HCT116 (cell line): Measurements from ENCODE around the gene TCF15. TPM values are rescaled to one million over a fixed set of nuclear protein-coding genes. Genes with fewer than 3 reads are reported as not detected.

Experiments
- ATAC-seq: fragments of 200-7000 bp; cut with Tn5 transposase; 2 replicates; pipeline ENCODE4 v1.9.1; 2020; ENCODE audit warnings: mild to moderate bottlenecking, moderate library complexity
- BruUV-seq: library from RNA; stranded (reverse); fragments of 400-500 nt; replicated peaks from 2 replicates; lab custom pipeline; 2021; lab: Mats Ljungman, UMichigan
- CTCF ChIA-PET: fragments of 300-600 bp; sonication (Branson Sonifier 250); formaldehyde crosslinking; loops from one replicate; lab custom pipeline; 2021; ENCODE audit warnings: antibody characterized with exemption; lab: Charles Lee
- POLR2A ChIA-PET: fragments of 300-600, 350-600 bp; sonication (Branson Sonifier 250); formaldehyde crosslinking; loops from one replicate; lab custom pipeline; 2021; ENCODE audit warnings: antibody characterized with exemption; lab: Charles Lee
- RAD21 ChIA-PET, 2 experiments: fragments of 300-600 bp; sonication (Branson Sonifier 250); formaldehyde crosslinking; loops; one replicate each; lab custom pipeline; 2023; ENCODE audit warnings: low total read pairs in 2 of 2; ENCODE audit not compliant: uncharacterized antibody in 2 of 2, unreplicated experiment in 2 of 2, low non-redundant PET in 1 of 2; lab: Charles Lee
- DNase-seq: peaks from one replicate; pipeline ENCODE4 v3.0.0-alpha.2; 2010; ENCODE audit warnings: low read depth, low spot score
- H2AFZ ChIP-seq: fragments of 200-600 bp; shearing (Covaris generic), sonication (generic); 2 replicates; pipeline ENCODE4 v1.6.1; 2017; ENCODE audit warnings: low read depth, mixed run types, mixed read lengths, antibody characterized with exemption, low read length; ENCODE audit not compliant: poor library complexity, severe bottlenecking
- H3K27ac ChIP-seq: 2 replicates; pipeline ENCODE4 v1.5.1; 2012; ENCODE audit warnings: low read depth, low read length
- H3K27me3 ChIP-seq: fragments of 200-600 bp; sonication (generic); 2 replicates; pipeline ENCODE4 v1.6.1; 2016; ENCODE audit warnings: mixed run types, low read length, mixed read lengths; ENCODE audit not compliant: insufficient read depth
- H3K36me3 ChIP-seq, 2 experiments: fragments of 200-500 bp in 1 of 2; fragments of 200-600 bp in 1 of 2; sonication (Bioruptor generic) in 1 of 2; sonication (generic) in 1 of 2; 2 replicates each; pipeline versions ENCODE4 v1.5.1 to v1.6.1; 2014 to 2016; ENCODE audit warnings: low read length in 2 of 2, inconsistent platforms in 1 of 2, mixed read lengths in 1 of 2, mixed run types in 1 of 2; ENCODE audit not compliant: insufficient read depth in 2 of 2, control insufficient read depth in 1 of 2
- H3K4me1 ChIP-seq, 2 experiments: fragments of 200-600 bp in 1 of 2; sonication (generic) in 1 of 2; 2 replicates each; pipeline versions ENCODE4 v1.5.1 to v1.6.1; 2012 to 2017; ENCODE audit warnings: low read length in 2 of 2, inconsistent platforms in 1 of 2, mild to moderate bottlenecking in 1 of 2, mixed read lengths in 1 of 2, mixed run types in 1 of 2, moderate library complexity in 1 of 2; ENCODE audit not compliant: insufficient read depth in 2 of 2, control insufficient read depth in 1 of 2
- H3K4me2 ChIP-seq: fragments of 200-600 bp; sonication (generic); 2 replicates; pipeline ENCODE4 v1.6.1; 2017; ENCODE audit warnings: mixed run types, low read length, mixed read lengths
- H3K4me3 ChIP-seq, 2 experiments: fragments of 200-600 bp in 1 of 2; sonication (generic) in 1 of 2; replicated peaks in 1 of 2; 2 replicates each; pipeline ENCODE4 v1.5.1; 2011 to 2016; ENCODE audit warnings: low read length in 2 of 2, control low read depth in 1 of 2, low read depth in 1 of 2, mild to moderate bottlenecking in 1 of 2, mixed read lengths in 1 of 2, mixed run types in 1 of 2
- H3K79me2 ChIP-seq: fragments of 200-600 bp; sonication (generic); 2 replicates; pipeline ENCODE4 v1.6.1; 2017; ENCODE audit warnings: mild to moderate bottlenecking, mixed run types, low read length, moderate library complexity, mixed read lengths; ENCODE audit not compliant: insufficient read depth
- H3K9ac ChIP-seq: fragments of 200-600 bp; sonication (generic); 2 replicates; pipeline ENCODE4 v1.6.1; 2016; ENCODE audit warnings: low read length, mixed read lengths
- H3K9me2 ChIP-seq: fragments of 200-600 bp; sonication (generic), shearing (Covaris generic); 2 replicates; pipeline ENCODE4 v1.6.1; 2017; ENCODE audit warnings: mixed run types, mild to moderate bottlenecking, moderate library complexity; ENCODE audit not compliant: insufficient read depth
- H3K9me3 ChIP-seq, 2 experiments: fragments of 200-500 bp in 1 of 2; fragments of 200-600 bp in 1 of 2; sonication (Bioruptor generic) in 1 of 2; sonication (generic) in 1 of 2; 2 replicates each; pipeline ENCODE4 v1.6.1; 2014 to 2017; ENCODE audit warnings: low read length in 2 of 2, mixed read lengths in 2 of 2, inconsistent platforms in 1 of 2, low read depth in 1 of 2, mild to moderate bottlenecking in 1 of 2, mixed run types in 1 of 2, moderate library complexity in 1 of 2; ENCODE audit not compliant: control insufficient read depth in 1 of 2, insufficient read depth in 1 of 2
- H4K20me1 ChIP-seq: fragments of 200-600 bp; sonication (generic), shearing (Covaris generic); 2 replicates; pipeline ENCODE4 v1.6.1; 2017; ENCODE audit warnings: mixed run types, mild to moderate bottlenecking, moderate library complexity; ENCODE audit not compliant: insufficient read depth
- CBX3 ChIP-seq: IDR thresholded peaks from 2 replicates; pipeline ENCODE4 v1.6.1; 2012; ENCODE audit warnings: low read depth
- CEBPB ChIP-seq: IDR thresholded peaks from 2 replicates; pipeline ENCODE4 v1.6.1; 2012; ENCODE audit warnings: low read depth
- ELF1 ChIP-seq: IDR thresholded peaks from 2 replicates; pipeline ENCODE4 v1.6.1; 2012; ENCODE audit warnings: low read depth, borderline replicate concordance
- EZH2phosphoT487 ChIP-seq: fragments of 200-600 bp; IDR thresholded peaks from 2 replicates; pipeline ENCODE4 v1.6.1; 2018; ENCODE audit warnings: antibody characterized with exemption, borderline replicate concordance
- FOSL1 ChIP-seq: IDR thresholded peaks from 2 replicates; pipeline ENCODE4 v1.6.1; 2012; ENCODE audit warnings: low read depth
- POLR2A ChIP-seq: IDR thresholded peaks from 2 replicates; pipeline ENCODE4 v1.7.0; 2011; ENCODE audit warnings: borderline replicate concordance; ENCODE audit not compliant: insufficient read depth, insufficient read length; ENCODE audit errors: extremely low read depth
- POLR2AphosphoS5 ChIP-seq: IDR thresholded peaks from 2 replicates; pipeline ENCODE4 v1.6.1; 2011; ENCODE audit warnings: mild to moderate bottlenecking, low read depth, low read length, moderate library complexity
- RAD21 ChIP-seq: IDR thresholded peaks from 2 replicates; pipeline ENCODE4 v1.6.1; 2012; ENCODE audit warnings: low read depth, mild to moderate bottlenecking
- SP1 ChIP-seq: IDR thresholded peaks from 2 replicates; pipeline ENCODE4 v1.6.1; 2012; ENCODE audit warnings: low read depth
- SRF ChIP-seq: IDR thresholded peaks from 2 replicates; pipeline ENCODE4 v1.6.1; 2012; ENCODE audit warnings: low read depth
- TCF7L2 ChIP-seq: IDR thresholded peaks from 2 replicates; pipeline ENCODE4 v1.7.0; 2011; ENCODE audit warnings: borderline replicate concordance, inconsistent platforms; ENCODE audit not compliant: insufficient read depth, insufficient read length; ENCODE audit errors: extremely low read depth
- YY1 ChIP-seq: IDR thresholded peaks from 2 replicates; pipeline ENCODE4 v1.6.1; 2011; ENCODE audit warnings: low read length, low read depth, moderate library complexity, mild to moderate bottlenecking; ENCODE audit not compliant: insufficient replicate concordance; ENCODE audit errors: extremely low read depth
- ZFX ChIP-seq: fragments of 450-650 bp; IDR thresholded peaks from 2 replicates; pipeline ENCODE4 v1.6.1; 2017
- intact Hi-C: fragments of 100-400 bp; cut with micrococcal nuclease; formaldehyde crosslinking; loops from 2 replicates; pipeline ENCODE4 v1.10.0; 2022
- total RNA-seq: library from RNA; stranded (reverse); gene quantifications from one replicate; pipeline ENCODE4 v1.2.1, GENCODE V29; 2021; ENCODE audit not compliant: unreplicated experiment
- TF ChIP-seq, protein P1 (sequence below): IDR thresholded peaks from 2 replicates; pipeline ENCODE4 v1.6.1; 2011; ENCODE audit warnings: mild to moderate bottlenecking, low read length, moderate library complexity; ENCODE audit not compliant: insufficient replicate concordance; ENCODE audit errors: extremely low read depth
- TF ChIP-seq, protein P2 (sequence below): IDR thresholded peaks from 2 replicates; pipeline ENCODE4 v1.6.1; 2012
- TF ChIP-seq, protein P3 (sequence below): IDR thresholded peaks from 2 replicates; pipeline ENCODE4 v1.6.1; 2012; ENCODE audit warnings: low read depth
- TF ChIP-seq, protein P4 (sequence below): IDR thresholded peaks from 2 replicates; pipeline ENCODE4 v1.6.1; 2012
- TF ChIP-seq, protein P5 (sequence below), 3 experiments: fragments of 200-600 bp in 1 of 3; sonication (generic) in 1 of 3; IDR thresholded peaks in 2 of 3; conservative IDR thresholded peaks in 1 of 3; 2 replicates each; pipeline ENCODE4 v1.5.1; 2012 to 2017; ENCODE audit warnings: low read depth in 2 of 3, low read length in 2 of 3, antibody characterized with exemption in 1 of 3, borderline replicate concordance in 1 of 3, control low read depth in 1 of 3, mild to moderate bottlenecking in 1 of 3, mixed read lengths in 1 of 3, mixed run types in 1 of 3, moderate library complexity in 1 of 3; ENCODE audit not compliant: insufficient read depth in 1 of 3

TCF15 gene
- total RNA-seq, 1 experiment from 2014 or later = not detected

DNA sequence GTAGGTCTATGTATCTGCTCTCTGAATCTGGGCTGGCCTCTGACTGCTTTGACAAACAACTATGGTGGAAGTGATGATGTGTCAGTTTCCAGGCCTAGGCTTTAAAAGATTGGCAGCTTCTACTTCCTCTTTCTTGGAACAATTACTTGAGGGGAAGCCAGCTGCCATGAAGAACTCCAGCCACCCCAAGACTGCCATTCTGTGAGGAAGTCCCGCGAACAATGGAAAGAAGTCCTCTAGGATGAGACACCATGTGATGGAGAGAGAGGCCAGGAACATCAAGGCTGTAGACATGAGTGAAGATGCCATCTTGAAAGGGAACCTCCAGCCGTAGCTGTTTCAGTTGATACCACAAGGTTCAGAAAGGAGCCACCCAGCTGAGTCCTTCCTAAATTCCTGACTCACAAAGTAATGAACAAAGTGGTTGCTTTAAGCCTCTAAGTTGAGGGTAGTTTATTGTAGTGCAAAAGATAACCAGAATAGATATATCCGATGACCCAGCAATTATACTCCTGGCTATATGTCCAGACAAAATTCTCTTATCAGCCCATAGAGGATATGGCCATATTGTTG, 15.3 kb upstream of the TCF15 start (continued):
- TF ChIP-seq, protein P1, sequence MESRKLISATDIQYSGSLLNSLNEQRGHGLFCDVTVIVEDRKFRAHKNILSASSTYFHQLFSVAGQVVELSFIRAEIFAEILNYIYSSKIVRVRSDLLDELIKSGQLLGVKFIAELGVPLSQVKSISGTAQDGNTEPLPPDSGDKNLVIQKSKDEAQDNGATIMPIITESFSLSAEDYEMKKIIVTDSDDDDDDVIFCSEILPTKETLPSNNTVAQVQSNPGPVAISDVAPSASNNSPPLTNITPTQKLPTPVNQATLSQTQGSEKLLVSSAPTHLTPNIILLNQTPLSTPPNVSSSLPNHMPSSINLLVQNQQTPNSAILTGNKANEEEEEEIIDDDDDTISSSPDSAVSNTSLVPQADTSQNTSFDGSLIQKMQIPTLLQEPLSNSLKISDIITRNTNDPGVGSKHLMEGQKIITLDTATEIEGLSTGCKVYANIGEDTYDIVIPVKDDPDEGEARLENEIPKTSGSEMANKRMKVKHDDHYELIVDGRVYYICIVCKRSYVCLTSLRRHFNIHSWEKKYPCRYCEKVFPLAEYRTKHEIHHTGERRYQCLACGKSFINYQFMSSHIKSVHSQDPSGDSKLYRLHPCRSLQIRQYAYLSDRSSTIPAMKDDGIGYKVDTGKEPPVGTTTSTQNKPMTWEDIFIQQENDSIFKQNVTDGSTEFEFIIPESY = no peak

DNA sequence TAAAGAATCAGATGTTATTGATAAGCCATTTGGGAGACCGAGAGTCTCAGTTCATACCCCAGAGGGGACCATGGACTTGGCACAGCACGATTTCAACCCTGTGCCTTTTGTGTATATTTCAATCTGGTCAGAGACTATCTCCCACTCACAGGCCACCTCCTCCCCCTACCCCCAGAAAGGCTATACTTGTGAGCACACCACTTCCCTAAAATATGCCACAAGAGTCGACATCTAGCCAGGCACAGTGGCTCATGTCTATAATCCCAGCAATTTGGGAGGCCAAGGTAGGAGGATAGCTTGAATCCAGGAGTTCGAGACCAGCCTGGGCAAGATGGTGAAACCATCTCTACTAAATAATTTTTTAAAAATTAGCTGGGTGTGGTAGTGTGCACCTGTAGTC, 13.6 kb upstream of the TCF15 start:
- no peaks in the 10 kb centered on the region for H3K4me1 ChIP-seq
- no peaks in the 10 kb centered on the region for H3K9me3 ChIP-seq
- H3K4me3 ChIP-seq = no peak overlapping the region
- no peaks in the 10 kb centered on the region for H4K20me1 ChIP-seq
- no TSS peak for BruUV-seq
- ChIA-PET RAD21 (no interaction called here), POLR2A (no interaction called here), CTCF (interaction anchor here (1.6 kb wide), 1 partner anchor 22 kb away, joined by 5 read pairs; no protein-coding TSS in a partner anchor)
- no peak overlapping the region for H3K27ac ChIP-seq
- no peak for ATAC-seq
- H3K79me2 ChIP-seq = no peaks in the 10 kb centered on the region
- intact Hi-C loops = no loop called here
- no peak overlapping the region for H2AFZ ChIP-seq
- H3K9ac ChIP-seq = no peak overlapping the region
- no peaks in the 10 kb centered on the region; the same call in 1 of the 2 replicates for H3K27me3 ChIP-seq
- H3K4me2 ChIP-seq = no peak overlapping the region
- H3K9me2 ChIP-seq = no peaks in the 10 kb centered on the region
- no peaks in the 10 kb centered on the region for H3K36me3 ChIP-seq
- no peak for DNase-seq
- TF ChIP-seq EZH2phosphoT487 = no peak
- TF ChIP-seq, protein P2, sequence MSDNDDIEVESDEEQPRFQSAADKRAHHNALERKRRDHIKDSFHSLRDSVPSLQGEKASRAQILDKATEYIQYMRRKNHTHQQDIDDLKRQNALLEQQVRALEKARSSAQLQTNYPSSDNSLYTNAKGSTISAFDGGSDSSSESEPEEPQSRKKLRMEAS = no peak
- TF ChIP-seq ZFX = no peak
- no peak for TF ChIP-seq POLR2A
- TF ChIP-seq CBX3 = no peak
- TF ChIP-seq POLR2AphosphoS5 = no peak
- TF ChIP-seq SP1 = no peak
- no peak for TF ChIP-seq SRF
- TF ChIP-seq, protein P3, sequence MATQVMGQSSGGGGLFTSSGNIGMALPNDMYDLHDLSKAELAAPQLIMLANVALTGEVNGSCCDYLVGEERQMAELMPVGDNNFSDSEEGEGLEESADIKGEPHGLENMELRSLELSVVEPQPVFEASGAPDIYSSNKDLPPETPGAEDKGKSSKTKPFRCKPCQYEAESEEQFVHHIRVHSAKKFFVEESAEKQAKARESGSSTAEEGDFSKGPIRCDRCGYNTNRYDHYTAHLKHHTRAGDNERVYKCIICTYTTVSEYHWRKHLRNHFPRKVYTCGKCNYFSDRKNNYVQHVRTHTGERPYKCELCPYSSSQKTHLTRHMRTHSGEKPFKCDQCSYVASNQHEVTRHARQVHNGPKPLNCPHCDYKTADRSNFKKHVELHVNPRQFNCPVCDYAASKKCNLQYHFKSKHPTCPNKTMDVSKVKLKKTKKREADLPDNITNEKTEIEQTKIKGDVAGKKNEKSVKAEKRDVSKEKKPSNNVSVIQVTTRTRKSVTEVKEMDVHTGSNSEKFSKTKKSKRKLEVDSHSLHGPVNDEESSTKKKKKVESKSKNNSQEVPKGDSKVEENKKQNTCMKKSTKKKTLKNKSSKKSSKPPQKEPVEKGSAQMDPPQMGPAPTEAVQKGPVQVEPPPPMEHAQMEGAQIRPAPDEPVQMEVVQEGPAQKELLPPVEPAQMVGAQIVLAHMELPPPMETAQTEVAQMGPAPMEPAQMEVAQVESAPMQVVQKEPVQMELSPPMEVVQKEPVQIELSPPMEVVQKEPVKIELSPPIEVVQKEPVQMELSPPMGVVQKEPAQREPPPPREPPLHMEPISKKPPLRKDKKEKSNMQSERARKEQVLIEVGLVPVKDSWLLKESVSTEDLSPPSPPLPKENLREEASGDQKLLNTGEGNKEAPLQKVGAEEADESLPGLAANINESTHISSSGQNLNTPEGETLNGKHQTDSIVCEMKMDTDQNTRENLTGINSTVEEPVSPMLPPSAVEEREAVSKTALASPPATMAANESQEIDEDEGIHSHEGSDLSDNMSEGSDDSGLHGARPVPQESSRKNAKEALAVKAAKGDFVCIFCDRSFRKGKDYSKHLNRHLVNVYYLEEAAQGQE = no peak
- TF ChIP-seq TCF7L2 = no peak
- no peak for TF ChIP-seq FOSL1
- TF ChIP-seq, protein P4, sequence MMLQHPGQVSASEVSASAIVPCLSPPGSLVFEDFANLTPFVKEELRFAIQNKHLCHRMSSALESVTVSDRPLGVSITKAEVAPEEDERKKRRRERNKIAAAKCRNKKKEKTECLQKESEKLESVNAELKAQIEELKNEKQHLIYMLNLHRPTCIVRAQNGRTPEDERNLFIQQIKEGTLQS = no peak
- TF ChIP-seq, protein P5, sequence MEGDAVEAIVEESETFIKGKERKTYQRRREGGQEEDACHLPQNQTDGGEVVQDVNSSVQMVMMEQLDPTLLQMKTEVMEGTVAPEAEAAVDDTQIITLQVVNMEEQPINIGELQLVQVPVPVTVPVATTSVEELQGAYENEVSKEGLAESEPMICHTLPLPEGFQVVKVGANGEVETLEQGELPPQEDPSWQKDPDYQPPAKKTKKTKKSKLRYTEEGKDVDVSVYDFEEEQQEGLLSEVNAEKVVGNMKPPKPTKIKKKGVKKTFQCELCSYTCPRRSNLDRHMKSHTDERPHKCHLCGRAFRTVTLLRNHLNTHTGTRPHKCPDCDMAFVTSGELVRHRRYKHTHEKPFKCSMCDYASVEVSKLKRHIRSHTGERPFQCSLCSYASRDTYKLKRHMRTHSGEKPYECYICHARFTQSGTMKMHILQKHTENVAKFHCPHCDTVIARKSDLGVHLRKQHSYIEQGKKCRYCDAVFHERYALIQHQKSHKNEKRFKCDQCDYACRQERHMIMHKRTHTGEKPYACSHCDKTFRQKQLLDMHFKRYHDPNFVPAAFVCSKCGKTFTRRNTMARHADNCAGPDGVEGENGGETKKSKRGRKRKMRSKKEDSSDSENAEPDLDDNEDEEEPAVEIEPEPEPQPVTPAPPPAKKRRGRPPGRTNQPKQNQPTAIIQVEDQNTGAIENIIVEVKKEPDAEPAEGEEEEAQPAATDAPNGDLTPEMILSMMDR (IDR thresholded peaks at IDR 0.05 in 2 of 3, conservative IDR thresholded peaks at IDR 0.05 in 1 of 3; ENCODE audit: borderline replicate concordance in 1 of 3, insufficient read depth in 1 of 3, low read depth in 2 of 3, low read length in 2 of 3) = no peak
- no peak for TF ChIP-seq RAD21
- TF ChIP-seq CEBPB = no peak
- TF ChIP-seq YY1 = no peak
- TF ChIP-seq ELF1 = no peak
